Measurements from ENCODE around the gene IDH3G.

The IDH3G gene

GRCh38 chrX:153791104-153791852 is 2.9 kb downstream of the IDH3G start:
- no peak for DNase-seq (ENCODE audit: low read depth, low spot score)

GRCh38 chrX:153789654-153790053 is 4.5 kb downstream of the IDH3G start:
- DNase-seq (ENCODE audit: low read depth, low spot score) = no peak

- DNase-seq (ENCODE audit: low read depth, low spot score) = no peak
Observed at GRCh38 chrX:153786669-153787068, 7.5 kb downstream of the IDH3G start.

- no peak for DNase-seq (ENCODE audit: low read depth, low spot score)
Observed at GRCh38 chrX:153784325-153784967, 9.7 kb downstream of the IDH3G start.

GRCh38 chrX:153783378-153784013 is 10.7 kb downstream of the IDH3G start:
- DNase-seq (ENCODE audit: low read depth, low spot score) = no peak

- DNase-seq (ENCODE audit: low read depth, low spot score) = no peak
Observed at GRCh38 chrX:153782871-153783270, 11.3 kb downstream of the IDH3G start.

- no peak for DNase-seq (ENCODE audit: low read depth, low spot score)
Observed at GRCh38 chrX:153782313-153782712, 11.9 kb downstream of the IDH3G start.

GRCh38 chrX:153781428-153782047 is 12.6 kb downstream of the IDH3G start:
- DNase-seq (ENCODE audit: low read depth, low spot score) = no peak

- no peak for DNase-seq (ENCODE audit: low read depth, low spot score)
Observed at GRCh38 chrX:153780678-153781427, 13.3 kb downstream of the IDH3G start, which contains the start of gene SRPK3. Gene SRPK3 (plus strand): TSS chrX:153781041. CDS start chrX:153781087, 46 bp downstream.

GRCh38 chrX:153779891-153780677 is 14.1 kb downstream of the IDH3G start:
- no peak for DNase-seq (ENCODE audit: low read depth, low spot score)

- DNase-seq (ENCODE audit: low read depth, low spot score) = no peak
Observed at GRCh38 chrX:153778684-153779101, 15.5 kb downstream of the IDH3G start.

GRCh38 chrX:153778181-153778580 is 16.0 kb downstream of the IDH3G start:
- no peak for DNase-seq (ENCODE audit: low read depth, low spot score)

- no peak for DNase-seq (ENCODE audit: low read depth, low spot score)
Observed at GRCh38 chrX:153777261-153778090, 16.7 kb downstream of the IDH3G start.

GRCh38 chrX:153776611-153777045 is 17.5 kb downstream of the IDH3G start:
- no peak for DNase-seq (ENCODE audit: low read depth, low spot score)

- no peak for DNase-seq (ENCODE audit: low read depth, low spot score)
Observed at GRCh38 chrX:153776120-153776599, 18.0 kb downstream of the IDH3G start.

- no peak for DNase-seq (ENCODE audit: low read depth, low spot score)
Observed at GRCh38 chrX:153775293-153776119, 18.7 kb downstream of the IDH3G start.

GRCh38 chrX:153774576-153775292 is 19.4 kb downstream of the IDH3G start:
- no peak for DNase-seq (ENCODE audit: low read depth, low spot score)
